Ishikawa (cell line): ENCODE results near the gene CCR6.

Source experiments
- EGR1 ChIP-seq: IDR thresholded peaks from 2 replicates; pipeline ENCODE4 v1.6.1; 2012
- EP300 ChIP-seq: IDR thresholded peaks from 2 replicates; pipeline ENCODE4 v1.6.1; 2012; ENCODE audit warnings: borderline replicate concordance
- FOXM1 ChIP-seq: IDR thresholded peaks from 2 replicates; pipeline ENCODE4 v1.6.1; 2012; ENCODE audit warnings: low read depth, borderline replicate concordance
- TAF1 ChIP-seq: IDR thresholded peaks from 2 replicates; pipeline ENCODE4 v1.6.1; 2012; ENCODE audit warnings: low read depth, mild to moderate bottlenecking
- TCF12 ChIP-seq: IDR thresholded peaks from 2 replicates; pipeline ENCODE4 v1.6.1; 2012; ENCODE audit warnings: low read depth
- YY1 ChIP-seq: IDR thresholded peaks from 2 replicates; pipeline ENCODE4 v1.6.1; 2012; ENCODE audit warnings: low read depth
- TF ChIP-seq, protein P1 (sequence below): IDR thresholded peaks from 2 replicates; pipeline ENCODE4 v1.6.1; 2012; ENCODE audit warnings: low read depth, mild to moderate bottlenecking

DNA sequence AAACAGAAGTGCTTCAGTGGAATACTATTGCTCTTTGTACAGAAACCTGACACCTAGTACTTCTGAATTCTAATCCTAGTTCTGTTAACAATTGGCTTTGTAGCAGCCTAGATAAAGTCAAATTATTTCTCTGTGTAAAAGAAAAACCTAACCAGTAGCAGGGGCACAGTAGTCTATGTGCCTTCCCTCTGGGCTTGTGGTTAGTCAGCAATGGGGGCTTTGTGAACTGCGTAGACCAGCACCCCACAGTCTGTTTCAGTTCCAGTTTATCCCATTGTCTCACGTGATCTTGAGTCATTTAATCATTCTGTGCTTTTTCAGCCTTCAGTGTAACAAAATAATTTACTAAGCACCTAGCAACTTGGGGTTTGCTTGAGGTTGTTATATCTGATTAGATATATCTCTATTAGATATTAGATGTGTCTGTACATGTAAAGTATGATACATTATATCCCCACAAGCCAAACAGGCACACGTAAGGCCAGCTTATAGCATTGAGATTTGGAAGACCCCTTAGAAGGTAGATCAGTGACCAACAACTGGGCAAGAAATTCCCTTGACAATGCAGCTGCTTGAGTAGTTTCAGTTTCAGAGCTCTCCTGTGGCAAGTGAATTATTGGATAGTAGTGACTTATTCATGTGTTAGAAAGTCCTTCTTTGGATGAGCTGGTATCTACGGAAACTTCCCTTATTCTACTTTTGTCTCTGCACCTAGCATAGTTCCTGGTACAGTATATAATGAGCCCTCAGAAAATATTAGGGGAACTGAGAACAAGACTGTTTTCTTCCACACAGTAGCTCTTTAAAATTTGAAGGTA lies 27.9 kb upstream of the CCR6 start:
- no peak for TF ChIP-seq FOXM1
- no peak for TF ChIP-seq YY1
- TF ChIP-seq TCF12, result no peak
- no peak for TF ChIP-seq EGR1
- no peak for TF ChIP-seq EP300
- TF ChIP-seq, protein P1, sequence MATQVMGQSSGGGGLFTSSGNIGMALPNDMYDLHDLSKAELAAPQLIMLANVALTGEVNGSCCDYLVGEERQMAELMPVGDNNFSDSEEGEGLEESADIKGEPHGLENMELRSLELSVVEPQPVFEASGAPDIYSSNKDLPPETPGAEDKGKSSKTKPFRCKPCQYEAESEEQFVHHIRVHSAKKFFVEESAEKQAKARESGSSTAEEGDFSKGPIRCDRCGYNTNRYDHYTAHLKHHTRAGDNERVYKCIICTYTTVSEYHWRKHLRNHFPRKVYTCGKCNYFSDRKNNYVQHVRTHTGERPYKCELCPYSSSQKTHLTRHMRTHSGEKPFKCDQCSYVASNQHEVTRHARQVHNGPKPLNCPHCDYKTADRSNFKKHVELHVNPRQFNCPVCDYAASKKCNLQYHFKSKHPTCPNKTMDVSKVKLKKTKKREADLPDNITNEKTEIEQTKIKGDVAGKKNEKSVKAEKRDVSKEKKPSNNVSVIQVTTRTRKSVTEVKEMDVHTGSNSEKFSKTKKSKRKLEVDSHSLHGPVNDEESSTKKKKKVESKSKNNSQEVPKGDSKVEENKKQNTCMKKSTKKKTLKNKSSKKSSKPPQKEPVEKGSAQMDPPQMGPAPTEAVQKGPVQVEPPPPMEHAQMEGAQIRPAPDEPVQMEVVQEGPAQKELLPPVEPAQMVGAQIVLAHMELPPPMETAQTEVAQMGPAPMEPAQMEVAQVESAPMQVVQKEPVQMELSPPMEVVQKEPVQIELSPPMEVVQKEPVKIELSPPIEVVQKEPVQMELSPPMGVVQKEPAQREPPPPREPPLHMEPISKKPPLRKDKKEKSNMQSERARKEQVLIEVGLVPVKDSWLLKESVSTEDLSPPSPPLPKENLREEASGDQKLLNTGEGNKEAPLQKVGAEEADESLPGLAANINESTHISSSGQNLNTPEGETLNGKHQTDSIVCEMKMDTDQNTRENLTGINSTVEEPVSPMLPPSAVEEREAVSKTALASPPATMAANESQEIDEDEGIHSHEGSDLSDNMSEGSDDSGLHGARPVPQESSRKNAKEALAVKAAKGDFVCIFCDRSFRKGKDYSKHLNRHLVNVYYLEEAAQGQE, result no peak
- TF ChIP-seq TAF1, result no peak
